Measurements from ENCODE around the gene HOXD10. TPM values are rescaled to one million over a fixed set of nuclear protein-coding genes. Genes with fewer than 3 reads are reported as not detected.

Gene HOXD10
- not detected for total RNA-seq
- polyA plus RNA-seq (2013, experiment 1 of 2): not detected
- polyA plus RNA-seq (2013, experiment 2 of 2): not detected
- total RNA-seq: 0 to 0.09 (median 0) reads per million in 172 experiments

- TF ChIP-seq CTCF (IDR thresholded peaks at IDR 0.05): no peak
- H3K36me3 ChIP-seq (ENCODE audit: insufficient read depth, low read length): no peaks in the 10 kb centered on the region
- peaks cover 6% of the 10 kb centered on the region for H3K4me1 ChIP-seq (ENCODE audit: insufficient read depth, low read length)
- H3K4me3 Mint-ChIP-seq: no peak within 1 kb of the TSS
- H3K36me3 Mint-ChIP-seq (ENCODE audit: low read depth): peaks cover 10% of the 10 kb centered on the region
- DNase-seq (no peak), ATAC-seq (ENCODE audit: poor library complexity) (no peak)
- peaks cover 99% of the 10 kb centered on the region in 2 experiments for H3K27me3 ChIP-seq (ENCODE audit: control insufficient read depth in 1 of 2, insufficient read depth in 2 of 2, low read length in 2 of 2)
- H3K27me3 Mint-ChIP-seq: peaks cover 98% of the 10 kb centered on the region
- ChIA-PET POLR2A (interaction anchor here (0.6 kb wide), 1 partner anchor 999 kb away, joined by 3 read pairs; no protein-coding TSS in a partner anchor), CTCF (interaction anchor here (1.3 to 1.8 kb wide), 2 partner anchors 11 kb away, joined by 4 read pairs; no protein-coding TSS in a partner anchor)
- H3K27ac ChIP-seq (ENCODE audit: low read depth in 1 of 2, low read length in 2 of 2): no peak within 1 kb of the TSS
- H3K4me1 Mint-ChIP-seq (ENCODE audit: low read depth): peaks cover 7% of the 10 kb centered on the region
- H3K4me3 ChIP-seq (ENCODE audit: low read length): no peak within 1 kb of the TSS
- H3K9me3 Mint-ChIP-seq: no peaks in the 10 kb centered on the region
- peaks cover 10 to 70% of the 10 kb centered on the region in 2 experiments for H3K9me3 ChIP-seq (ENCODE audit: control insufficient read depth in 1 of 2, insufficient read depth in 1 of 2, low read length in 2 of 2)
- peak within 1 kb of the TSS; percentile 9 for H3K27ac Mint-ChIP-seq
- intact Hi-C loops (cut with DNase I, micrococcal nuclease): loop anchor here in 1 of 2 experiments (5.0 kb wide), 1 partner anchor 34 kb away; the partner anchor contains the start of gene EVX2
Measured at GRCh38 chr2:176115883-176116813, at the start of gene HOXD10. Gene HOXD10 (plus strand): TSS chr2:176116778. CDS start chr2:176116834, 56 bp downstream.

- peaks cover 91% of the 10 kb centered on the region for H3K27me3 Mint-ChIP-seq
- peaks cover 6% of the 10 kb centered on the region for H3K4me1 Mint-ChIP-seq (ENCODE audit: low read depth)
- Histone ChIP-seq H3K36me3 (ENCODE audit: insufficient read depth, low read length) (no peaks in the 10 kb centered on the region), H3K4me3 (ENCODE audit: low read length) (no peak overlapping the region), H3K27ac (ENCODE audit: low read depth in 1 of 2, low read length in 2 of 2) (no peak overlapping the region), H3K9me3 (ENCODE audit: control insufficient read depth in 1 of 2, insufficient read depth in 1 of 2, low read length in 2 of 2) (peaks cover 0 to 44% of the 10 kb centered on the region in 2 experiments), H3K4me1 (ENCODE audit: insufficient read depth, low read length) (peaks cover 23% of the 10 kb centered on the region), H3K27me3 (ENCODE audit: control insufficient read depth in 1 of 2, insufficient read depth in 2 of 2, low read length in 2 of 2) (peaks cover 66 to 83% of the 10 kb centered on the region in 2 experiments)
- H3K4me3 Mint-ChIP-seq: no peak overlapping the region
- no peak for ATAC-seq (ENCODE audit: poor library complexity)
- no peak for TF ChIP-seq CTCF (IDR thresholded peaks at IDR 0.05)
- ChIA-PET CTCF (no interaction called here), POLR2A (no interaction called here)
- H3K36me3 Mint-ChIP-seq (ENCODE audit: low read depth): no peaks in the 10 kb centered on the region
- no peaks in the 10 kb centered on the region for H3K9me3 Mint-ChIP-seq
- no peak overlapping the region for H3K27ac Mint-ChIP-seq
- intact Hi-C loops (cut with DNase I, micrococcal nuclease): no loop called here
- no peak for DNase-seq
Measured at GRCh38 chr2:176067589-176068418, 48.8 kb upstream of the HOXD10 start.

- POLR2A ChIA-PET: no interaction called here
- CTCF ChIA-PET: no interaction called here
- Mint-ChIP-seq H3K4me1 (ENCODE audit: low read depth) (peaks cover 6% of the 10 kb centered on the region), H3K27ac (no peak overlapping the region), H3K4me3 (no peak overlapping the region), H3K36me3 (ENCODE audit: low read depth) (no peaks in the 10 kb centered on the region), H3K9me3 (no peaks in the 10 kb centered on the region), H3K27me3 (peaks cover 94% of the 10 kb centered on the region)
- H3K27me3 ChIP-seq (ENCODE audit: control insufficient read depth in 1 of 2, insufficient read depth in 2 of 2, low read length in 2 of 2): peaks cover 72 to 84% of the 10 kb centered on the region in 2 experiments
- DNase-seq (no peak), ATAC-seq (ENCODE audit: poor library complexity) (no peak)
- H3K9me3 ChIP-seq (ENCODE audit: control insufficient read depth in 1 of 2, insufficient read depth in 1 of 2, low read length in 2 of 2): peaks cover 0 to 48% of the 10 kb centered on the region in 2 experiments
- intact Hi-C loops (cut with DNase I, micrococcal nuclease): no loop called here
- peaks cover 23% of the 10 kb centered on the region for H3K4me1 ChIP-seq (ENCODE audit: insufficient read depth, low read length)
- no peak overlapping the region for H3K4me3 ChIP-seq (ENCODE audit: low read length)
- H3K36me3 ChIP-seq (ENCODE audit: insufficient read depth, low read length): no peaks in the 10 kb centered on the region
- TF ChIP-seq CTCF (IDR thresholded peaks at IDR 0.05): no peak
- no peak overlapping the region for H3K27ac ChIP-seq (ENCODE audit: low read depth in 1 of 2, low read length in 2 of 2)
Measured at GRCh38 chr2:176068419-176068832, 48.2 kb upstream of the HOXD10 start.
